H1 (cell line): ENCODE results near the gene FARS2. TPM values are rescaled to one million over a fixed set of nuclear protein-coding genes. Genes with fewer than 3 reads are reported as not detected.

Experiments used
- CTCF ChIA-PET: fragments of 300-600 bp; sonication (Branson Sonifier 250); formaldehyde crosslinking; loops from one replicate; lab custom pipeline; 2021; ENCODE audit not compliant: partially characterized antibody; lab: Charles Lee
- POLR2A ChIA-PET: fragments of 300-600 bp; sonication (Branson Sonifier 250); formaldehyde crosslinking; loops from one replicate; lab custom pipeline; 2021; ENCODE audit warnings: inconsistent platforms; ENCODE audit not compliant: partially characterized antibody; lab: Charles Lee
- DNase-seq, 2 experiments: peaks; one replicate each; pipeline versions ENCODE4 v3.0.0 to v3.0.0-alpha.2; 2010 to 2022; ENCODE audit warnings: low spot score in 2 of 2, low read depth in 1 of 2, mixed read lengths in 1 of 2
- FAIRE-seq: peaks from 2 replicates; lab custom pipeline; 2011; peaks lifted over from hg19 to GRCh38; lab: Jason Lieb, UNC
- H2AFZ ChIP-seq: 2 replicates; pipeline ENCODE4 v1.8.1; 2012; ENCODE audit warnings: low read length, inconsistent platforms
- H2AK5ac ChIP-seq: 2 replicates; pipeline ENCODE4 v1.6.1; 2013; ENCODE audit warnings: low read depth, low read length
- H2BK120ac ChIP-seq: replicated peaks from 2 replicates; pipeline ENCODE3; 2013; ENCODE audit warnings: low read depth, low read length, inconsistent platforms
- H2BK12ac ChIP-seq: 2 replicates; pipeline ENCODE4 v1.6.1; 2013; ENCODE audit warnings: low read depth, low read length
- H2BK15ac ChIP-seq: 2 replicates; pipeline ENCODE4 v1.6.1; 2013; ENCODE audit warnings: low read length
- H2BK20ac ChIP-seq: 2 replicates; pipeline ENCODE4 v1.6.1; 2013; ENCODE audit warnings: low read length
- H2BK5ac ChIP-seq: 2 replicates; pipeline ENCODE4 v1.6.1; 2013; ENCODE audit warnings: low read depth, low read length
- H3K14ac ChIP-seq: 2 replicates; pipeline ENCODE4 v1.6.1; 2013; ENCODE audit warnings: inconsistent platforms; ENCODE audit not compliant: insufficient read length
- H3K18ac ChIP-seq: 2 replicates; pipeline ENCODE4 v1.6.1; 2013; ENCODE audit warnings: low read length; ENCODE audit errors: extremely low read depth
- H3K23ac ChIP-seq: 2 replicates; pipeline ENCODE4 v1.6.1; 2013; ENCODE audit warnings: inconsistent platforms; ENCODE audit not compliant: insufficient read length
- H3K23me2 ChIP-seq: 2 replicates; pipeline ENCODE4 v1.6.1; 2013; ENCODE audit warnings: low read depth, low read length
- H3K27ac ChIP-seq: 2 replicates; pipeline ENCODE4 v1.6.1; 2011; ENCODE audit warnings: low read depth, low read length, inconsistent platforms
- H3K27me3 ChIP-seq, 4 experiments: replicated peaks in 1 of 4; 1 replicate in 1 of 4; 2 replicates in 3 of 4; pipeline versions ENCODE4 v1.6.1 to v1.8.1; 2011 to 2013; ENCODE audit warnings: low read length in 3 of 4, mild to moderate bottlenecking in 3 of 4, inconsistent platforms in 2 of 4, mixed read lengths in 2 of 4, moderate library complexity in 1 of 4; ENCODE audit not compliant: control insufficient read depth in 3 of 4, insufficient read depth in 3 of 4; ENCODE audit errors: extremely low read depth in 1 of 4
- H3K36me3 ChIP-seq, 4 experiments: 2 replicates each; pipeline versions ENCODE4 v1.6.1 to v1.8.1; 2011 to 2013; ENCODE audit warnings: mild to moderate bottlenecking in 4 of 4, low read length in 3 of 4, moderate library complexity in 2 of 4, control low read depth in 1 of 4, inconsistent platforms in 1 of 4; ENCODE audit not compliant: insufficient read depth in 4 of 4, control insufficient read depth in 2 of 4
- H3K4ac ChIP-seq: replicated peaks from 2 replicates; pipeline ENCODE3; 2013; ENCODE audit warnings: low read length, low read depth, mixed read lengths, inconsistent platforms; ENCODE audit not compliant: insufficient read length
- H3K4me1 ChIP-seq, 4 experiments: replicated peaks in 1 of 4; 1 replicate in 1 of 4; 2 replicates in 3 of 4; pipeline versions ENCODE4 v1.6.1 to v1.8.1; 2011 to 2013; ENCODE audit warnings: low read length in 3 of 4, inconsistent platforms in 2 of 4, mixed read lengths in 1 of 4; ENCODE audit not compliant: insufficient read depth in 4 of 4, control insufficient read depth in 3 of 4
- H3K4me2 ChIP-seq, 2 experiments: 2 replicates each; pipeline versions ENCODE4 v1.6.1 to v1.8.1; 2011 to 2013; ENCODE audit warnings: low read depth in 2 of 2, low read length in 2 of 2, control low read depth in 1 of 2, inconsistent platforms in 1 of 2, mild to moderate bottlenecking in 1 of 2; ENCODE audit not compliant: insufficient read depth in 1 of 2
- H3K4me3 ChIP-seq, 4 experiments: fragments of 200-600, 300-600 bp in 1 of 4; sonication (generic), shearing (Covaris generic), sonication (Bioruptor Twin) in 1 of 4; 2 replicates each; pipeline versions ENCODE4 v1.5.1 to v1.8.1; 2011 to 2016; ENCODE audit warnings: low read length in 4 of 4, low read depth in 3 of 4, control low read depth in 2 of 4, inconsistent platforms in 2 of 4, mild to moderate bottlenecking in 2 of 4, mixed read lengths in 1 of 4, moderate library complexity in 1 of 4; ENCODE audit not compliant: insufficient read depth in 2 of 4; ENCODE audit errors: extremely low read depth in 1 of 4
- H3K56ac ChIP-seq: replicated peaks from 2 replicates; pipeline ENCODE3; 2013; ENCODE audit warnings: low read depth, mild to moderate bottlenecking, mixed read lengths, low read length, inconsistent platforms; ENCODE audit not compliant: insufficient read length
- H3K79me1 ChIP-seq: 2 replicates; pipeline ENCODE4 v1.6.1; 2013; ENCODE audit warnings: low read depth, low read length, control low read depth
- H3K79me2 ChIP-seq, 2 experiments: 2 replicates each; pipeline versions ENCODE4 v1.6.1 to v1.8.1; 2012 to 2013; ENCODE audit warnings: low read length in 2 of 2, mild to moderate bottlenecking in 2 of 2, inconsistent platforms in 1 of 2; ENCODE audit not compliant: insufficient read depth in 2 of 2, control insufficient read depth in 1 of 2
- H3K9ac ChIP-seq, 4 experiments: replicated peaks in 1 of 4; 1 replicate in 1 of 4; 2 replicates in 3 of 4; pipeline versions ENCODE4 v1.6.1 to v1.8.1; 2011 to 2013; ENCODE audit warnings: low read depth in 3 of 4, low read length in 3 of 4, control low read depth in 2 of 4, mild to moderate bottlenecking in 2 of 4, moderate library complexity in 2 of 4, inconsistent platforms in 1 of 4; ENCODE audit errors: extremely low read depth in 1 of 4
- H3K9me3 ChIP-seq, 2 experiments: 2 replicates each; pipeline versions ENCODE4 v1.6.1 to v1.8.1; 2012 to 2013; ENCODE audit warnings: mild to moderate bottlenecking in 2 of 2, moderate library complexity in 2 of 2, control low read depth in 1 of 2, inconsistent platforms in 1 of 2, low read depth in 1 of 2, low read length in 1 of 2, mixed read lengths in 1 of 2; ENCODE audit not compliant: insufficient read depth in 2 of 2
- H4K20me1 ChIP-seq, 2 experiments: replicated peaks in 1 of 2; 2 replicates each; pipeline versions ENCODE3 to v1.8.1; 2011 to 2013; ENCODE audit warnings: inconsistent platforms in 2 of 2, low read length in 2 of 2, mild to moderate bottlenecking in 1 of 2; ENCODE audit not compliant: insufficient read depth in 2 of 2, control insufficient read depth in 1 of 2
- H4K5ac ChIP-seq: 2 replicates; pipeline ENCODE4 v1.6.1; 2013; ENCODE audit warnings: low read length, low read depth, mixed read lengths, inconsistent platforms; ENCODE audit not compliant: insufficient read length
- H4K8ac ChIP-seq: 2 replicates; pipeline ENCODE4 v1.8.0; 2013; ENCODE audit warnings: mild to moderate bottlenecking, moderate library complexity, low read length, inconsistent platforms; ENCODE audit not compliant: insufficient read depth; ENCODE audit errors: extremely low read depth
- H4K91ac ChIP-seq: replicated peaks from 2 replicates; pipeline ENCODE3; 2013; ENCODE audit warnings: low read length, mixed read lengths, inconsistent platforms; ENCODE audit not compliant: insufficient read length
- CBX5 ChIP-seq: fragments of 300-800, 300-1000 bp; sonication (generic); IDR thresholded peaks from 2 replicates; pipeline ENCODE4 v1.7.1; 2016; ENCODE audit warnings: antibody characterized with exemption, low read length, low read depth
- CEBPB ChIP-seq: IDR thresholded peaks from 2 replicates; pipeline ENCODE4 v1.6.1; 2012; ENCODE audit warnings: low read depth, low read length
- CHD2 ChIP-seq: IDR thresholded peaks from 2 replicates; pipeline ENCODE4 v1.6.1; 2012; ENCODE audit warnings: low read length, improper control_type of control experiment
- EGR1 ChIP-seq: IDR thresholded peaks from 2 replicates; pipeline ENCODE4 v1.6.1; 2011; ENCODE audit warnings: low read depth, low read length, borderline replicate concordance
- EP300 ChIP-seq, 2 experiments: IDR thresholded peaks; 1 replicate in 1 of 2; 2 replicates in 1 of 2; pipeline ENCODE4 v1.6.1; 2011 to 2012; ENCODE audit warnings: low read depth in 2 of 2, low read length in 2 of 2, mild to moderate bottlenecking in 2 of 2, borderline replicate concordance in 1 of 2, inconsistent platforms in 1 of 2, moderate library complexity in 1 of 2
- HDAC6 ChIP-seq: IDR thresholded peaks from one replicate; pipeline ENCODE4 v1.7.1; 2012; ENCODE audit warnings: low read depth, mild to moderate bottlenecking, inconsistent platforms, low read length, moderate library complexity
- RAD21 ChIP-seq, 2 experiments: IDR thresholded peaks in 1 of 2; conservative IDR thresholded peaks in 1 of 2; 2 replicates each; pipeline ENCODE4 v1.6.1; 2011; ENCODE audit warnings: low read depth in 2 of 2, low read length in 2 of 2, improper control_type of control experiment in 1 of 2, inconsistent platforms in 1 of 2, mild to moderate bottlenecking in 1 of 2, moderate library complexity in 1 of 2
- SIRT6 ChIP-seq: IDR thresholded peaks from one replicate; pipeline ENCODE4 v1.7.1; 2012; ENCODE audit warnings: low read length, inconsistent platforms
- SIX5 ChIP-seq: IDR thresholded peaks from 2 replicates; pipeline ENCODE4 v1.6.1; 2011; ENCODE audit warnings: mild to moderate bottlenecking, low read depth, low read length
- SP4 ChIP-seq: IDR thresholded peaks from 2 replicates; pipeline ENCODE4 v1.6.1; 2012; ENCODE audit warnings: low read length, inconsistent platforms
- TEAD4 ChIP-seq: IDR thresholded peaks from 2 replicates; pipeline ENCODE4 v1.6.1; 2012; ENCODE audit warnings: low read depth, low read length, inconsistent platforms, mixed read lengths
- WGBS, 2 experiments: shearing (Covaris generic) in 1 of 2; methylation state at CpG; one replicate each; pipeline versions ENCODE4 v1.1.6 to v1.1.7; 2013 to 2015; ENCODE audit warnings: low lambda C conversion rate in 2 of 2, mixed read lengths in 2 of 2, inconsistent platforms in 1 of 2, low coverage in 1 of 2, missing lambda C conversion rate in 1 of 2; ENCODE audit not compliant: insufficient replicate concordance in 2 of 2, insufficient coverage in 1 of 2, insufficient read length in 1 of 2; ENCODE audit errors: extremely low coverage in 1 of 2, missing lambda C conversion rate in 1 of 2; 5-methylcytosine and 5-hydroxymethylcytosine counted together
- polyA plus RNA-seq, 7 experiments: library from polyadenylated mRNA; depleted of rRNA in 3 of 7; stranded (reverse) in 5 of 7; unstranded in 2 of 7; fragments of >200 nt in 5 of 7; fragments of 200-250 nt in 2 of 7; gene quantifications; 1 replicate in 5 of 7; 2 replicates in 1 of 7; 4 replicates in 1 of 7; pipeline versions ENCODE4 v1.2.1 to v1.2.3, GENCODE V29; 2011 to 2013; ENCODE audit warnings: missing spikeins in 2 of 7, mixed read lengths in 2 of 7
- total RNA-seq: library from RNA; stranded (reverse); fragmentation: NEBNext Ultra II Directional; extraction: Animal tissue kit (Norgen Biotek cat#: 25700); gene quantifications from 2 replicates; pipeline ENCODE4 v1.2.1, GENCODE V29; 2021

The FARS2 gene
- total and polyA plus RNA-seq, 2 of the 8 experiments (the other 6 are each of a cell fraction or from before 2014, with no cell fraction given), result 11.7 to 14.4 TPM

- POLR2A ChIA-PET, result interaction anchor here (0.6 kb wide), 1 partner anchor 121 kb away, joined by 3 read pairs; no protein-coding TSS in a partner anchor
- Histone ChIP-seq H3K4me3 (no peak overlapping the region), H3K56ac (no peak overlapping the region), H4K20me1 (no peaks in the 10 kb centered on the region), H3K14ac (no peak overlapping the region), H4K91ac (no peak overlapping the region), H4K5ac (no peak overlapping the region), H2BK15ac (no peak overlapping the region), H3K79me2 (no peaks in the 10 kb centered on the region), H3K18ac (no peak overlapping the region), H3K4me2 (no peak overlapping the region), H3K9ac (no peak overlapping the region), H3K9me3 (no peaks in the 10 kb centered on the region), H2BK20ac (no peak overlapping the region), H2BK5ac (no peak overlapping the region), H2BK12ac (no peak overlapping the region), H3K79me1 (no peaks in the 10 kb centered on the region), H2BK120ac (no peak overlapping the region), H3K23ac (no peak overlapping the region), H3K27me3 (no peaks in the 10 kb centered on the region; a peak in 1 of 7 replicates), H3K23me2 (no peaks in the 10 kb centered on the region), H3K27ac (no peak overlapping the region), H3K36me3 (no peaks in the 10 kb centered on the region), H2AK5ac (0 out of 2 replicates have a peak overlapping the region, but pooled peaks have one; percentile 53), H4K8ac (no peak overlapping the region), H2AFZ (no peak overlapping the region), H3K4ac (no peak overlapping the region), H3K4me1 (no peaks in the 10 kb centered on the region)
- FAIRE-seq (no peak), DNase-seq (no peak)
- CTCF ChIA-PET, result no interaction called here
- WGBS, 2 experiments, result 92% methylated on average over 4 of the region's 4 CpGs; no CpG with 5 or more reads in 1 of the 2 experiments
- no peak for TF ChIP-seq CBX5
- no peak for TF ChIP-seq RAD21 (IDR thresholded peaks at IDR 0.05 in 1 of 2, conservative IDR thresholded peaks at IDR 0.05 in 1 of 2; ENCODE audit: low read depth in 2 of 2, low read length in 2 of 2)
- no peak for TF ChIP-seq CEBPB
- TF ChIP-seq EP300 (IDR thresholded peaks at IDR 0.05; ENCODE audit: borderline replicate concordance in 1 of 2, low read depth in 2 of 2, low read length in 2 of 2), result no peak
- TF ChIP-seq SIRT6, result no peak
- TF ChIP-seq SP4, result no peak
- no peak for TF ChIP-seq SIX5
- TF ChIP-seq CHD2, result no peak
- no peak for TF ChIP-seq EGR1
- TF ChIP-seq HDAC6, result no peak
- TF ChIP-seq TEAD4, result no peak
These were observed 476.1 kb downstream of the FARS2 start for GRCh38 chr6:5737460-5737859.
